22Rv1 (cell line): ENCODE data around the gene NACC1.

ENCODE experiments used
- CTCF ChIP-seq: fragments of 450-650 bp; IDR thresholded peaks from 2 replicates; pipeline ENCODE4 v1.5.1; 2017; ENCODE audit warnings: mild to moderate bottlenecking
- ZFX ChIP-seq: fragments of 450-650 bp; IDR thresholded peaks from 2 replicates; pipeline ENCODE4 v1.6.1; 2017; ENCODE audit warnings: antibody characterized with exemption, borderline replicate concordance

- no peak for TF ChIP-seq CTCF
- no peak for TF ChIP-seq ZFX
These were observed 28.9 kb downstream of the NACC1 start for GRCh38 chr19:13146763-13147563.
